Activated gamma-delta T cell treated with Interleukin-2 at 50 U/mL for 16 hours (primary cell): Measurements from ENCODE around the gene HEPH.
"Not testable (repeated sequence)": the region's sequence is repeated elsewhere in the genome, so short reads cannot be mapped to it uniquely, and the experiment has no call there.

Experiments
- DNase-seq: peaks from one replicate; pipeline ENCODE4 v3.0.0-alpha.2; 2020

Gene HEPH, protein sequence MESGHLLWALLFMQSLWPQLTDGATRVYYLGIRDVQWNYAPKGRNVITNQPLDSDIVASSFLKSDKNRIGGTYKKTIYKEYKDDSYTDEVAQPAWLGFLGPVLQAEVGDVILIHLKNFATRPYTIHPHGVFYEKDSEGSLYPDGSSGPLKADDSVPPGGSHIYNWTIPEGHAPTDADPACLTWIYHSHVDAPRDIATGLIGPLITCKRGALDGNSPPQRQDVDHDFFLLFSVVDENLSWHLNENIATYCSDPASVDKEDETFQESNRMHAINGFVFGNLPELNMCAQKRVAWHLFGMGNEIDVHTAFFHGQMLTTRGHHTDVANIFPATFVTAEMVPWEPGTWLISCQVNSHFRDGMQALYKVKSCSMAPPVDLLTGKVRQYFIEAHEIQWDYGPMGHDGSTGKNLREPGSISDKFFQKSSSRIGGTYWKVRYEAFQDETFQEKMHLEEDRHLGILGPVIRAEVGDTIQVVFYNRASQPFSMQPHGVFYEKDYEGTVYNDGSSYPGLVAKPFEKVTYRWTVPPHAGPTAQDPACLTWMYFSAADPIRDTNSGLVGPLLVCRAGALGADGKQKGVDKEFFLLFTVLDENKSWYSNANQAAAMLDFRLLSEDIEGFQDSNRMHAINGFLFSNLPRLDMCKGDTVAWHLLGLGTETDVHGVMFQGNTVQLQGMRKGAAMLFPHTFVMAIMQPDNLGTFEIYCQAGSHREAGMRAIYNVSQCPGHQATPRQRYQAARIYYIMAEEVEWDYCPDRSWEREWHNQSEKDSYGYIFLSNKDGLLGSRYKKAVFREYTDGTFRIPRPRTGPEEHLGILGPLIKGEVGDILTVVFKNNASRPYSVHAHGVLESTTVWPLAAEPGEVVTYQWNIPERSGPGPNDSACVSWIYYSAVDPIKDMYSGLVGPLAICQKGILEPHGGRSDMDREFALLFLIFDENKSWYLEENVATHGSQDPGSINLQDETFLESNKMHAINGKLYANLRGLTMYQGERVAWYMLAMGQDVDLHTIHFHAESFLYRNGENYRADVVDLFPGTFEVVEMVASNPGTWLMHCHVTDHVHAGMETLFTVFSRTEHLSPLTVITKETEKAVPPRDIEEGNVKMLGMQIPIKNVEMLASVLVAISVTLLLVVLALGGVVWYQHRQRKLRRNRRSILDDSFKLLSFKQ

DNA sequence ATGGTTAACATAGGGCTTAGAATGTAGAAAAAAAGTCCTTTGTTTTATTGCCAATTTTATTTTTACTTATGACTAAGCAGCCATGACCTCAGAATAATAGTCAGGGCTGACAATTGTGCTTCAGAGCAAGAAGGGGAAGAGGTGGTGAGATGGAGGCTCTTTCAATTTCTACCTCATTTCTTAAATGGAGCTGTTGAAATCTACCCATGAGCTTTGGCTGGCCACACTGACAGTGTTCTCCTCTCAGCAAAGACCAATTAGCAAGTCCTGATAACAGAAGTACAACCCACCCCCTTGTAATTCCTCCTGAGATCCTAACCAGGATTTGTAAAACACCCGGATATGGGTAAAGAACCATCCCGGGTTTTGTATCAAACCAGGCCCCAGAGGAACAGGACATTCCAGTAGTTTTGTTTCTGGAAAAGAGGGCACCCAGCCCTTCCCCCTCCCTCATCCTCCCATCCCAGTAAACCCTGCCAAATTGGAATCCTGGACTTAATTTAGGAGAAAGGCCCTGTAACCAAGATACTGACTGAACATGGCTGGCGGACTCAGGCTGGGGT lies at the start of gene HEPH:
Gene HEPH (plus strand): TSS at position 399 of the 563 bp plus-strand sequence. CDS start 6,324 bp downstream, outside the sequence.
- no peak for DNase-seq

DNA sequence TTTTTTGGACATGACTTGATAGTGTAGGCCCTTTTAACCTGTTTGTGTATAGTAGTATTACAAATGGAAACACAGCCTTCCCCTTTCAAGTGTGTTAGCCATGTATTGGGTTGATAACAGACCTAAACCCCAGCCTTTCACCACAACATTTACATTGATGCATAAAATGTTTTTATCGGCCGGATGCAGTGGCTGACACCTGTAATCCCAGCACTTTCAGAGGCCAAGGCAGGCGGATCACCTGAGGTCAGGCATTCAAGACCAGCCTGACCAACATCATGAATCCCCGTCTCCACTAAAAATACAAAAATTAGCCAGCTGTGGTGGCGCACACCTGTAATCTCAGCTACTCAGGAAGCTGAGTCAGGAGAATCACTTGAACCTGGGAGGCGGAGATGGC lies 45.3 kb upstream of the HEPH start:
- DNase-seq = not testable (repeated sequence)

DNA sequence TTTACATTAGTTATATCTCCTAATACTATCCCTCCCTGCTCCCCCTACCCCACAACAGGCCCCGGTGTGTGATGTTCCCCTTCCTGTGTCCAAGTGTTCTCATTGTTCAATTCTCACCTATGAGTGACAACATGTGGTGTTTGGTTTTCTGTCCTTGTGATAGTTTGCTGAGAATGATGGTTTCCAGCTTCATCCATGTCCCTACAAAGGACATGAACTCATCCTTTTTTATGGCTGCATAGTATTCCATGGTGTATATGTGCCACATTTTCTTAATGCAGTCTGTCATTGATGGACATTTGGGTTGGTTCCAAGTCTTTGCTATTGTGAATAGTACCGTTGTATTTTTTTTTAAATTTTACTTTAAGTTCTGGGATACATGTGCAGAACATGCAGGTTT lies 42.7 kb upstream of the HEPH start:
- not testable (repeated sequence) for DNase-seq

DNA sequence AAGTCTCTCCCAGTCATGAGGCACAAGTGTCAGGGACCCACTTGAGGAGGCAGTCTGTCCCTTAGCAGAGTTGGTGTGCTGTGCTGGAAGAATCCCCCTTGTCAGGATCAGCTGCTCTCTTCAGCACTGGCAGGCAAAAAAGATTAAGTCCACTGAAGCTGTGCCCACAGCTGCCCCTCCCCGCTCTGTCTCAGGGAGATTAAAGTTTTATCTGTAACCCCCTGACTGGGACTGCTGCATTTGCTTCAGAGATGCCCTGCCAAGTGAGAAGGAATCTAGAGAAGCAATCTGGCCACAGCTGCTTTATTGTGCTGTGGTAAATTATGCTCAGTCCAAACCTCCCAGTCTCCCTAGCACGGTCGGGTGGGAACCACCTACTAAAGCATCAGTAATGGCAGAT lies 37.4 kb upstream of the HEPH start:
- DNase-seq = no peak

DNA sequence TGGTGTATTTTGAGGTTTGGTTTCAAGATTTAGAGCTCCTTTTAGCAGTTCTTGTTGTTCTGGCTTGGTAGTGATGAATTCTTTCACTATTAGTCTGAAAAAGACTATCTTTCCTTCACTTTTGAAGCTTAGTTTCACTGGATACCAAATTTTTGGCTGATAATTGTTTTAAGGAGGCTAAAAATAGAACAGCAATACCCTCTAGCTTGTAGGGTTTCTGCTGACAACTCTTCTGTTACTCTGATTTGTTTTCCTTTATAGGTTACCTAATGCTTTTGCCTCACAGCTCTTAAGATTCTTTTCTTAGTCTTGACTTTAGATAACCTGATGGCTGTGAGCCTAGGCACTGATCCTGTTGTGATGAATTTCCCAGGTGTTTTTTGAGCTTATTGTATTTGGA lies 33.6 kb upstream of the HEPH start:
- DNase-seq = no peak

DNA sequence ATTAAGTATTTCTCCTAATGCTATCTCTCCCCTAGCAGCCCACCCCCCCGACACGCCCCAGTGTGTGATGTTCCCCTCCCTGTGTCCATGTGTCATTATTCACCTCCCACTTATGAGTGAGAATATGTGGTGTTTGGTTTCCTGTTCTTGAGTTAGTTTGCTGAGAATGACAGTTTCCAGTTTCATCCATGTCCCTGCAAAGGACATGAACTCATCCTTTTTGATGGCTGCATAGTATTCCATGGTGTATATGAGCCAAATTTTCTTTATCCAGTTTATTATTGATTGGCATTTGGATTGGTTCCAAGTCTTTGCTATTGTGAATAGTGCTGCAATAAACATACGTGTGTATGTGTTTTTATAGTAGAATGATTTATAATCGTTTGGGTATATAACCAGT lies 28.8 kb upstream of the HEPH start:
- not testable (repeated sequence) for DNase-seq

DNA sequence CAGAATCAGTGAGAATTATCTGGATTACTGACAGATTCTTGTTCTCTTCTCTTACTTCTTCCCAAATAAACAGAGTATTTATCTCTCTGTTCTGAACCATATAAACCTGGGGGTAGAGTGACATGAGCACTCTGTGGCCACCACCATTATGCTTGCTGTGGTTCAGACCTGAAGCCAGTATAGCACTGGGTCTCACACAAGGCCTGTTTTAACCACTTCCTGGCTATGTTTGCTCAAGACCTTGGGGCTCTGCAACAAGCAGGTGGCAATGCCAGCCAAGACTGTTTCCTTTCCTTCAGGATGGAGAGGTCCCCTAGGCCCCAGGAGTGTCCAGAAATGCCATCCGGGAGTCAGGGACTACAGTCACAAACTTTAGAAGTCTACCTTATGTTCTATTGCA lies 21.7 kb upstream of the HEPH start:
- DNase-seq = no peak

DNA sequence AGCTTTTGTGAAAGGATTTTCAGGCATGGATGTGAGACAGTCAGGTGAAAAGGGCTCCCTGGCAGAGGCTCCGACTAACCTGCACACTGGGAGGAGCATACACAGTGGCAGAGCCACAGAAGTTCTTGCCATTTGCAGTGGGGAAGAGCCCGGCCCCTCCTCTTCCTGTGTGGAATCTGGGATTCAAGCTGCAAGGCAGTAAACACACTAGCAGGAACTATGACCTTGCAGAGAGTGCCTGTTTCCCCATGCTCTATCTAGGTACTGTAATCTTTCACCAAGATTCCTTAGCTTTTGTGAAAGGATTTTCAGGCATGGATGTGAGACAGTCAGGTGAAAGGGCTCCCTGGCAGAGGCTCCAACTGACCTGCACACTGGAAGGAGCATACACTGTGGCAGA lies 19.8 kb upstream of the HEPH start:
- DNase-seq = no peak

DNA sequence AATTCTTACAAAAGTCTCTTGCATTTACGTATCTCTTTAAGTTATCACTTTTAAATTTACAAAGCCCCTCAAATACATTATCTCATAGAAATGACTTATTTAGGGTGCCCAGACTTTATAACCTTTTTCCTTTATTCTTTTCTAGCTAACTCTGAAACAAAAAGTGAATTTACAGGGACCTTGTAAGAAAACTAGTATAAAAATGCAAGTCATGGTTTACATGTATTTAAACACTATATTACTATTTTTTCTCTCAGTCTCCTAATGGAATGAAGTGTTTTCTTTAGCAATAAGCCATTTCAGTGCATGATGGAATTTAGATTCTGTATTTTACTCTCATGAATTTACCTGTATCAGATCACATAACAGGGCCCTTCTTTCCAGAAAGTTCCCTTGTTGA lies 14.5 kb upstream of the HEPH start:
- no peak for DNase-seq

DNA sequence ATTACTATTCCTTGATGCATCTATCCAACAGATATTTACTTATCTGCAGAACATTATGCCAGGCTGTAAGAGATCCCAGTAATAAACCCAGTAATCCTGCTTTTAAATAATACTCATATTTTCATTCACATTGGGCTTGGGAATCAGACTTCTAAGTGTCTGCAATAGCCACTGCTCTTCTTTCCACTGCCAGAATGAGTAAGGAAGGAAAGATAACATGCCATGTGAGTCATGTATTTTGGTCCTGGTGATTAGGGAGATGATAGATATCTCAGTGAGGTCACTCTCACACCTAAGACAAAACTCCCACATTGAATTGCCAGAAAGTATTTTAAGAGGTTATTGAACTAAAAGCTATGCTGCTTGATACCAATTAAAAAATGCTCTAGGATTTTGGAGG lies 13.9 kb upstream of the HEPH start:
- no peak for DNase-seq

DNA sequence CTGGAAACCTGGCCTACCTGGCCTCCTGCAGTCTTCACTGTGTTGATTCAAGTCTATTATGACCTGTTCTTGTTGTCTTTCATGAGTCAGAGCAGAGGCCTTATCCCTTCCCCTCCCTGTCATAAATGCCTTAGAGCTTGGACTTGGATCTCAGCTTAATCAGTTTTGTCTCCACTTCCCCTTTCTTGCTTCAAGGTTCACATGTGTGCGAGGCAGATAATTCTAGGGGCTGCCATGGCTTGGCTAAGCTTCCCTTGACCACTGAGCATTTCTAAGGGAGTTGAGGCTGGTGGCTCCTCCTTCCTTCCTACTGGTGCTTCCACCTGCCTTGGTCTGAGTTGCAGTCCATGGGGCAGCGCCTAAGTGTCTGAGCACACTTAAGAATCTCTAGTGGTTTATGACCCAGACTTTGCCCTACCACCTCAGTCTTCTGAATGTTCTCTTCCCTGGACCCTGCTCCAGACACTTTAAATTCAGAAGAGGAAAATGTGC lies 1.7 kb upstream of the HEPH start:
- no peak for DNase-seq

DNA sequence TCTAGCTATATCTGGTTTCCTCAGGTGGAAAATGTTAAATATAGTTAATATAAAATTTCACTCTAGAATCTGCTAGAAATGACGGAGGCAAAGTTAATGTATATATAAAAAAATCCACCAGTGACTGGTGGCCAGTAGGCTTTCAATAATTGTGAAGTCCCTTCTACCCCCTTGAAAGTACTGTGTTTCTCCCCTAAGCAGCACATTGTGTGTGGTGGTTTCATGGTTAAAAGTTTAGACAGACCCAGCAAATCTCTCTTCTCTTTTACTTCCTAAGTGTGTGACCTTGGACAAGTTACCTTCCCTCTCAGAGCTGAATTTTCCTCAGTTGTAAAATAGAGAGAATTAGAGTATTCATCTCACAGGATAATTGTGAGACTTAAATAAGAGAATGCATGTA lies 600 bp upstream of the HEPH start:
- DNase-seq = no peak

DNA sequence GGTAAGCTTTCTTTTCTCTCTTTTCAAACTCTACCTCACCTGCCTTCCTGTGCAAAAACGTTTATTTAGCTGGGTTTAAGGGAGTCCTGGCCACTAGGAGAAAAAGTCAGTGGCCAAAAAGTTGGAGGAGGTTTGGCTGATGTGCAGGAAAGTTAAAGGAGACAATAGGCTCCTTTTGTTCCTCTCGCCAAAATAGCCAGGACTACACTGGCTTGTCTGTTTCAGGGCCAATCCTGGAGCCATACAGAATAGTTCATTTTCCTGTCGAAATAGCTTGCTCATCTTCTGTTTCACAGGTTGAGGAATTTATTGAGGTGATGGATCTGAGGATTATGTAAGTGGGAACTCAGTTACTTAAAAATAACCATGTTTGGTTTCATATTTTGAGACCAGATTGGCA lies 423 bp downstream of the HEPH start:
- DNase-seq = no peak

DNA sequence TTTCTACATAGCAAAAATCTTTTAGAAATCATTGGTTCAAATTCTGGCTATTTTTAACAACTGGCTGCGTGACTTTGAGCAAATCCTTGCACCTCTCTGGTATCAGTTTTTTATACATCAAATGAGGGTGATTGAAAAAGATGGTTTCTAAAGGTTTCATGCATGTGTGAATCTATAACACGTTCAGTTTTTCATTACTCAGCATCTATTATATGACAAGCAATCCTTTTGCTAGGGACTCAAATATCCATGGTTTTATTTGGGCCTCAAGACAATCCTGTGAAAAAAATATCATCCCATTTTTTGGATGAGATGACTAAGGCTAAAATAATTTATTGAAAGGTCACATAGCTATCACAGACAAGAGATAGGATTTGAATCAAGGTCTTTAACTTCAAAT lies 884 bp downstream of the HEPH start:
- DNase-seq = no peak

DNA sequence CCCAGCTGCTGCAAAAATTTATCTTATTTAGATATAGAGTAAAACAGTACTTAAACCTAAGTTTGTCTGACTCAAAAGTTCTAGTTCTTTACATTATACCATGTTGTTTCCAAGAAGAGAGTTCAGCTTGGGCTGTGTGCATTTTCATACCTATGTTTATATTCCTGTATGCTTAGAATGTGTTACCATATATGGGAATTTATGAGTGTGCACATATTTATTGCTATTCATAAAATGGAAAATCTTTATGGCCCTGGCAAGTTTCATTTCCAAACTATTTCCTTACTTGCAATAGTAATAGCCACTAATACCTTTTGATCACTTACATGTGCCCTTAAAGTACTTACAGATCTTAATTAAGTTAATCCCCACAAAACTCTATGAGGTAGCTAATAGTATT lies 2.6 kb downstream of the HEPH start:
- DNase-seq = no peak

DNA sequence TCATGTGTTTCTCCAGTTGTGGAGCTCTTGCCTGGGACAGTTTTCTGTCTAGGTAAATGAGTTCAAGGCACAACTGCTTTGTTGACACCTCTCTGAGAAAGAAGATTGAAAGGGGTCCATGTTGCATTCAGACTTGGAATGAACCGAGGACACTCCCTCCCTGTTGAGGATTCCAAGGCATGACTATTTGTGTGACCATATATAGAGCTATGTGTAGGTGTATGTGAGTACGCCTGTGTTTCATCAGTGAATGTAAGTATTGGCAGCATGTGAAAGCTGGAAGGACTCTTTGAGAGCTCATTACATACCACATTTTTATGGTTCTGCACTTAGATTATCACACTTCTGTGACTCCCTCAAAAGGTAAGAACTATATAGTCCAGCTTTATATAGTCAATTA lies 3.4 kb downstream of the HEPH start:
- DNase-seq = no peak

DNA sequence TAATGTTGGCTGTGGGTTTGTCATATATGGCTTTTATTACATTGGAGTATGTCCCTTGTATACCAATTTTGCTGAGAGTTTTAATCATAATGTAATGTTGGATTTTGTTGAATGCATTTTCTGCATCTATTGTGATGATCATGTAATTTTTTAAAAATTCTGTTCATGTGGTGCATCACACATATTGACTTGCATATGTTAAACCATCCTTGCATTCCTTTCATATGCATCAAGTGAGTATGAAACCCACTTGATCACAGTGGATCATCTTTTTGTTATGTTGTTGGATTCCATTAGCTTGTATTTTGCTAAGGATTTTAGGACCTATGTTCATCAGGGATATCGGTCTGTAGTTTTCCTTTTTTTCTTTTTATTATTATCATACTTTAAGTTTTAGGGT lies 12.1 kb downstream of the HEPH start:
- no peak for DNase-seq

DNA sequence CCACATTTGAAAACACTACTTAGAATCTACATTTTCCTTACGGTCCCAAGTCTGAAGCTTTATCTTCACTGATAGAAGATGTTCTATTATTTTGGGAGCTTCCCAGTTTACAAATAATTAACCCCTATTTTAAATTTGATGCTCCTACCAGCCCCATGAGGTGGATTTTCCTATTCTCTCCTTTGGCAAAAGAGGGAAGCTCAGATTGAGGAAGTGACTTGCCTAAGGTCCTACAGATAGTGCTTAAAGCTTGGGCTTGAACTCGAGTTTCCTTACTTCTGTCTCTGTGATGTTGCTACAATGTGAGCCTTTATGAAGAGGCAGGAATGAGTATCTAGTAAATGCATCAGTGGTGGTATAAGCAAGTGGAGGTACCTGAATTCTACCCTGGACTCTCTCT lies 27.5 kb downstream of the HEPH start:
- no peak for DNase-seq

DNA sequence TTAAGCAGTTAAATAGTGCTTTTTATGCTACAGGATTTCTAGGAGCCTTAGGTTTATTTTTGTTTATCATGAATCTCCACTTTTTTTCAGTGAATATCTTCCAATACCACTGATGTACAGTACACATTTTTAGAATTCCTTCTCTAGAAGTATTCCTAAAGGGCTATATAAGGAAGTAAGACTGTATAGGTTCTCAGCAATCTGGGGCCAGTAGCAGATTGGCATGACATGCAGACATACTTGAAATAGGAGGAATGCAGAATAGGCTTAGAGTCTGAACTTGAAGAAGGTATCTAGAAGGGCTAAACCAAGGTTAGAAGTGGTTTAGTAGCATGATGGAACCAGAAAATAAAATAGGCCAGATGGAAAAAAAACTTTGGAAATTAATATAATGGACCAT lies 29.8 kb downstream of the HEPH start:
- DNase-seq = no peak

DNA sequence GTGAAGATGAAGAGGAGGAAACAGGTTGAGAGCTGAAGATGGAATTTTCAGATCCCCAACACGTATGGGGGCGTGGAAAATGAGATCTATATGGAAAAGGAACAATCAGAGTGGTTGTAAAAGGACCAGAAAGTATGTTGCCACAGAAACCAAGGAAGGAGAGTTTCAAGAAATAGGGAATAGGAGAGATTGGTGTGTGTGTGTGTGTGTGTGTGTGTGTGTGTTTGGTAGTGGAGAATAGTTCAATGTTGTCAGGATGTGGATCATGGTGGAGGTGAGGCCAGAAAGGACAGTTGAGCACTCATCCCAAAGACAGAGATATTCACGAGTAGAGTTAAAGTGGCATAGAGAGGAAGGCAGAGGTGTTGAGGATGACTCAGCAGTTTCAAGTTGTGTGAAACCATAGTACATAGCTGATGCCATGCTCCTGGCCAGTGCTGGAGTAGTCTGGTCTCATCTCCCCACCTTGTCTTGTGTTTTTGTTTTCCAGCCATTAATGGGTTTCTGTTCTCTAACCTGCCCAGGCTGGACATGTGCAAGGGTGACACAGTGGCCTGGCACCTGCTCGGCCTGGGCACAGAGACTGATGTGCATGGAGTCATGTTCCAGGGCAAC lies 36.1 kb downstream of the HEPH start:
- no peak for DNase-seq

DNA sequence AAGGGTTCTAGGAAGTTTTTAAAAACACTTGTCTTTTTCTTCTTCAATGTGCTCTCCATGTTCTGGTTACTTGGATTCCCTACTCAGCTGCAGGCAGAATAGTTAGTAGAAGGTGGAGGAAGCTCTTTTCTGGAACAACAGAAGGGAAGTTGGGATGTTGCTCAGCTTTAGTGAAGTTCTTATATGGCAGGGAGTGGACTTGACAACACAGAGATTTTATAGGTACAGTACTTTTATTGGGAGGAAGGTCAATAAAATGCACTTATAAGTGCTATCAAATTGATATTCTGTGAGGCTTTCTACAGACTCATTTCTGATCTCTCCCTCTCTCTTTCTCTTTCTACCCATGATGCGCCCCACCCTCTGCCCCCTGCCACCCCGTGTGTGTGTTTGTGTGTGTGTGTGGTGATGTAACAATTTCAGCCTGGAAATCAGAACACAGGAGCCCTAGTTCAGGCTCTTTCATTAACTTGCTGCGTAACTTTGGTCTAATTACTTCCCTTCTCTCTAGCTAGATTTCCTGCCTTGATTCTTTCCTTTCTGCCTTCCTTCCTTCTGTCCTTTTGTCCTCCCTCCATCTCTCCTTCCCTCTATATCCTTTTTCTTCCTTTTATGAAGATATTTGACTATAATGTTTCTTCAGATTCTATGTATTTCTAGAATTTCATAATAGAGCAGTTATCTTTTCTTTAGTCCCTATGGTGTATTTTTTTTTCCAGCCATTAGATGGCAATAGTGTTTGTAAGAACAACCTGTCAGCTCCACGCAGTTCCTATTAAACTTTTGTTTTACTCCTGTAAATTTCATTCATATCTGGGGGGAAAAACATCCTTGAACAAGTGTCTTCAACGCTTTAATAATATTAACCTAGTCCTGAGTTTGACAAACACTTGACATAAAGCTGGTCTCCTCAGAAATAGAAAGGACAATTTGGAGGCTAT lies 37.1 kb downstream of the HEPH start:
- DNase-seq = no peak
